Small intestine (tissue), 7 donors: ENCODE data around the gene TFF3. TPM values are rescaled to one million over a fixed set of nuclear protein-coding genes. Genes with fewer than 3 reads are reported as not detected.

ENCODE experiments used
- DNase-seq, 2 donors: peaks; one replicate each; pipeline versions ENCODE4 v3.0.0 to v3.0.0-alpha.2; 2013
- FAIRE-seq: peaks from 2 replicates; lab custom pipeline; 2012; peaks lifted over from hg19 to GRCh38; lab: Jason Lieb, UNC
- H3K27ac ChIP-seq, 3 donors: one replicate each; pipeline ENCODE4 v1.5.1; 2013; ENCODE audit warnings: low read length in 2 of 3, mild to moderate bottlenecking in 2 of 3, control low read depth in 1 of 3, inconsistent platforms in 1 of 3, low read depth in 1 of 3, moderate library complexity in 1 of 3
- H3K27me3 ChIP-seq, 3 donors: one replicate each; pipeline ENCODE4 v1.6.1; 2013; ENCODE audit warnings: low read length in 3 of 3, inconsistent platforms in 1 of 3; ENCODE audit not compliant: control insufficient read depth in 3 of 3, insufficient read depth in 3 of 3
- H3K36me3 ChIP-seq, 3 donors: one replicate each; pipeline ENCODE4 v1.6.1; 2013; ENCODE audit warnings: low read length in 3 of 3, inconsistent platforms in 1 of 3, low read depth in 1 of 3, mild to moderate bottlenecking in 1 of 3, moderate library complexity in 1 of 3; ENCODE audit not compliant: control insufficient read depth in 3 of 3, insufficient read depth in 2 of 3
- H3K4me1 ChIP-seq, 3 donors: one replicate each; pipeline ENCODE4 v1.6.1; 2013; ENCODE audit warnings: low read length in 2 of 3, inconsistent platforms in 1 of 3, low read depth in 1 of 3, mild to moderate bottlenecking in 1 of 3, moderate library complexity in 1 of 3; ENCODE audit not compliant: control insufficient read depth in 3 of 3, insufficient read depth in 2 of 3
- H3K4me3 ChIP-seq, 3 donors: one replicate each; pipeline ENCODE4 v1.5.1; 2013; ENCODE audit warnings: low read length in 3 of 3, control low read depth in 1 of 3, inconsistent platforms in 1 of 3, low read depth in 1 of 3, mild to moderate bottlenecking in 1 of 3, moderate library complexity in 1 of 3
- H3K9me3 ChIP-seq, 2 donors: one replicate each; pipeline ENCODE4 v1.6.1; 2013; ENCODE audit warnings: low read depth in 1 of 2, low read length in 1 of 2; ENCODE audit not compliant: control insufficient read depth in 2 of 2, insufficient read depth in 1 of 2
- WGBS, 3 donors: extraction: QIAGEN DNeasy Blood & Tissue Kit; methylation state at CpG; one replicate each; pipeline ENCODE4 v1.1.7; 2013; 5-methylcytosine and 5-hydroxymethylcytosine counted together
- polyA plus RNA-seq, 4 donors: library from polyadenylated mRNA; stranded (reverse) in 3 of 4; unstranded in 1 of 4; fragments of 200-250 nt in 3 of 4; fragments of 120-200 nt in 1 of 4; gene quantifications; one replicate each; pipeline versions ENCODE4 v1.2.1 to v1.2.3, GENCODE V29; 2013
- donor health status: healthy with polysubstance abuse.
- donor health status: control.
- donor health status: control.
- donor health status: Bipolar disorder and iron deficiency.
- donor health status: healthy.

TFF3 gene
- polyA plus RNA-seq, 4 donors = 758 to 1,395 (median 912) TPM

- FAIRE-seq = no peak
- 57 to 65% (median 65%) methylated on average over 3 of the region's 3 CpGs for WGBS, 3 donors
- no peaks in the 10 kb centered on the region for H3K27me3 ChIP-seq
Observed at GRCh38 chr21:42303443-42303842, 11.8 kb downstream of the TFF3 start.

GRCh38 chr21:42302794-42303193 lies 12.4 kb downstream of the TFF3 start:
- 75 to 76% (median 75%) methylated on average over 7 of the region's 7 CpGs for whole genome bisulfite sequencing, 3 donors
- FAIRE-seq = no peak
- Histone ChIP-seq H3K4me1 (peaks cover 0 to 8% (median 0%) of the 10 kb centered on the region in 3 donors), H3K27me3 (no peaks in the 10 kb centered on the region), H3K9me3 (no peaks in the 10 kb centered on the region), H3K27ac (no peak overlapping the region), H3K4me3 (no peak overlapping the region), H3K36me3 (peaks cover 0 to 4% (median 0%) of the 10 kb centered on the region in 3 donors)
- no peak for DNase-seq

More at GRCh38 chr21:42303443-42303842, 11.8 kb downstream of the TFF3 start:
- H3K36me3 ChIP-seq = peaks cover 0 to 2% (median 0%) of the 10 kb centered on the region in 3 donors
- no peak for DNase-seq
- H3K4me3 ChIP-seq = no peak overlapping the region
- peaks cover 0 to 6% (median 0%) of the 10 kb centered on the region in 3 donors for H3K4me1 ChIP-seq
- H3K27ac ChIP-seq = no peak overlapping the region
- H3K9me3 ChIP-seq = no peaks in the 10 kb centered on the region

GRCh38 chr21:42302076-42302650 lies 13.0 kb downstream of the TFF3 start:
- 76 to 78% (median 77%) methylated on average over 12 of the region's 12 CpGs for WGBS, 3 donors
- Histone ChIP-seq H3K4me1 (peaks cover 0 to 11% (median 0%) of the 10 kb centered on the region in 3 donors), H3K36me3 (peaks cover 0 to 8% (median 0%) of the 10 kb centered on the region in 3 donors), H3K9me3 (no peaks in the 10 kb centered on the region), H3K4me3 (no peak overlapping the region), H3K27ac (peak overlapping the region in 1 of 3 donors; percentile 58), H3K27me3 (no peaks in the 10 kb centered on the region)
- no peak for DNase-seq
- no peak for FAIRE-seq

- Histone ChIP-seq H3K9me3 (no peaks in the 10 kb centered on the region), H3K27ac (peak overlapping the region in 1 of 3 donors; percentile 59), H3K4me3 (no peak overlapping the region), H3K36me3 (peaks cover 0 to 8% (median 0%) of the 10 kb centered on the region in 3 donors), H3K27me3 (no peaks in the 10 kb centered on the region), H3K4me1 (peaks cover 0 to 11% (median 0%) of the 10 kb centered on the region in 3 donors)
- FAIRE-seq = no peak
- DNase-seq = no peak
- WGBS, 3 donors = 78 to 89% (median 85%) methylated on average over 20 of the region's 20 CpGs
Observed at GRCh38 chr21:42301371-42302075, 13.7 kb downstream of the TFF3 start.

GRCh38 chr21:42300956-42301355 lies 14.3 kb downstream of the TFF3 start:
- peak overlapping the region in 1 of 3 donors; percentile 59 for H3K27ac ChIP-seq
- no peak for DNase-seq
- no peak for FAIRE-seq

GRCh38 chr21:42300045-42300583 lies 15.1 kb downstream of the TFF3 start:
- Histone ChIP-seq H3K9me3 (no peaks in the 10 kb centered on the region), H3K27me3 (no peaks in the 10 kb centered on the region), H3K36me3 (peaks cover 0 to 11% (median 2%) of the 10 kb centered on the region in 3 donors), H3K4me3 (no peak overlapping the region), H3K27ac (no peak overlapping the region), H3K4me1 (peaks cover 0 to 11% (median 0%) of the 10 kb centered on the region in 3 donors)
- DNase-seq (no peak), FAIRE-seq (no peak)
- 80 to 86% (median 85%) methylated on average over 7 of the region's 7 CpGs for WGBS, 3 donors

More at GRCh38 chr21:42300956-42301355, 14.3 kb downstream of the TFF3 start:
- Histone ChIP-seq H3K4me3 (no peak overlapping the region), H3K36me3 (peaks cover 0 to 10% (median 0%) of the 10 kb centered on the region in 3 donors), H3K9me3 (no peaks in the 10 kb centered on the region), H3K4me1 (peaks cover 0 to 11% (median 0%) of the 10 kb centered on the region in 3 donors), H3K27me3 (no peaks in the 10 kb centered on the region)
- WGBS, 3 donors = 86 to 89% (median 89%) methylated on average over 9 of the region's 9 CpGs

GRCh38 chr21:42299324-42300044 lies 15.7 kb downstream of the TFF3 start:
- no peak overlapping the region for H3K4me3 ChIP-seq
- WGBS, 3 donors = 72 to 74% (median 73%) methylated on average over 20 of the region's 20 CpGs
- no peak for FAIRE-seq
- H3K4me1 ChIP-seq = peaks cover 0 to 11% (median 0%) of the 10 kb centered on the region in 3 donors
- no peaks in the 10 kb centered on the region for H3K9me3 ChIP-seq
- no peak for DNase-seq
- peaks cover 0 to 18% (median 2%) of the 10 kb centered on the region in 3 donors for H3K36me3 ChIP-seq
- H3K27ac ChIP-seq = no peak overlapping the region
- no peaks in the 10 kb centered on the region for H3K27me3 ChIP-seq

GRCh38 chr21:42298657-42299056 lies 16.6 kb downstream of the TFF3 start:
- peaks cover 0 to 26% (median 2%) of the 10 kb centered on the region in 3 donors for H3K36me3 ChIP-seq
- H3K27ac ChIP-seq = no peak overlapping the region
- FAIRE-seq = no peak
- H3K27me3 ChIP-seq = no peaks in the 10 kb centered on the region
- H3K9me3 ChIP-seq = no peaks in the 10 kb centered on the region
- H3K4me1 ChIP-seq = peaks cover 0 to 11% (median 0%) of the 10 kb centered on the region in 3 donors
- 81 to 94% (median 92%) methylated on average over 4 to 5 of the region's 5 CpGs for WGBS, 3 donors
- DNase-seq = no peak
- no peak overlapping the region for H3K4me3 ChIP-seq
